ENCODE results near the gene SLC9A9.
"Not testable (repeated sequence)": the region's sequence is repeated elsewhere in the genome, so short reads cannot be mapped to it uniquely, and the experiment has no call there.

The SLC9A9 gene

DNA sequence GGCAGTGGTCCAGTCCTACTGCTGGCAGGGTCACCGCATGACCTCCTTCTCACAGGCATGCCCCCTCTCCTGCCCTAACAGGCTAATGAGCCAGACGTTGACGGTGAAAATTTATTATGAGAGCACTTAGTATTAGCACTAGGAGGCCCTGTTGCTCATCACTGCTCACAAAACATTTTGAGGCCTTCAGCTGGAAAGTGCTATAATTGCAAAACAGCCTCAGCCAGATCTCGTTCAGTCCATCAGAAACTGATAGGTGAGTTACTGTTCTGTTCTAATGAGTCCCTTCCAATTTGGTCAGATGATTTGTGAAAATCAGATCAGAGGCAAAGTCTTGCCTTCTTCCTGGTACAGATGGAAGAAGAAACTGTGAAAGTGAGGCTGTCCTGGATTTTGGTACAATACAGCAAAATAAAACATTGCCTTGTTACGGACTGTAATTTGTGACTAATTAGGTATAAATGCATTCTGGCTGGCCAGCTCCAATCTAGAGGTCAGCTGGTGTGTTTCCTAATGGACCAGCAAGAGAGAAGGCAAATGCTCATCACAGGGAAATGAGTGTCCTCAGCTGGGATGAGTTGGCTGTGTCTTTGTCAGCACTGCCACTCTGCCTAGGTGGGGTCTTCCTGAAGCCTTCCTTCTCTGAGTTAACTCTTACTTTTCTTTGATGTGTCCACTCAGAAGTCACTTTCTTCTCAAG lies 411.9 kb downstream of the SLC9A9 start:
- TF ChIP-seq, protein P1, sequence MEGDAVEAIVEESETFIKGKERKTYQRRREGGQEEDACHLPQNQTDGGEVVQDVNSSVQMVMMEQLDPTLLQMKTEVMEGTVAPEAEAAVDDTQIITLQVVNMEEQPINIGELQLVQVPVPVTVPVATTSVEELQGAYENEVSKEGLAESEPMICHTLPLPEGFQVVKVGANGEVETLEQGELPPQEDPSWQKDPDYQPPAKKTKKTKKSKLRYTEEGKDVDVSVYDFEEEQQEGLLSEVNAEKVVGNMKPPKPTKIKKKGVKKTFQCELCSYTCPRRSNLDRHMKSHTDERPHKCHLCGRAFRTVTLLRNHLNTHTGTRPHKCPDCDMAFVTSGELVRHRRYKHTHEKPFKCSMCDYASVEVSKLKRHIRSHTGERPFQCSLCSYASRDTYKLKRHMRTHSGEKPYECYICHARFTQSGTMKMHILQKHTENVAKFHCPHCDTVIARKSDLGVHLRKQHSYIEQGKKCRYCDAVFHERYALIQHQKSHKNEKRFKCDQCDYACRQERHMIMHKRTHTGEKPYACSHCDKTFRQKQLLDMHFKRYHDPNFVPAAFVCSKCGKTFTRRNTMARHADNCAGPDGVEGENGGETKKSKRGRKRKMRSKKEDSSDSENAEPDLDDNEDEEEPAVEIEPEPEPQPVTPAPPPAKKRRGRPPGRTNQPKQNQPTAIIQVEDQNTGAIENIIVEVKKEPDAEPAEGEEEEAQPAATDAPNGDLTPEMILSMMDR (IDR thresholded peaks at IDR 0.05; ENCODE audit: insufficient read depth, low read depth, low read length, missing control alignments), result no peak
- H3K4me3 ChIP-seq (ENCODE audit: low read length), result no peak overlapping the region
- no peak for DNase-seq (ENCODE audit: low read depth)

DNA sequence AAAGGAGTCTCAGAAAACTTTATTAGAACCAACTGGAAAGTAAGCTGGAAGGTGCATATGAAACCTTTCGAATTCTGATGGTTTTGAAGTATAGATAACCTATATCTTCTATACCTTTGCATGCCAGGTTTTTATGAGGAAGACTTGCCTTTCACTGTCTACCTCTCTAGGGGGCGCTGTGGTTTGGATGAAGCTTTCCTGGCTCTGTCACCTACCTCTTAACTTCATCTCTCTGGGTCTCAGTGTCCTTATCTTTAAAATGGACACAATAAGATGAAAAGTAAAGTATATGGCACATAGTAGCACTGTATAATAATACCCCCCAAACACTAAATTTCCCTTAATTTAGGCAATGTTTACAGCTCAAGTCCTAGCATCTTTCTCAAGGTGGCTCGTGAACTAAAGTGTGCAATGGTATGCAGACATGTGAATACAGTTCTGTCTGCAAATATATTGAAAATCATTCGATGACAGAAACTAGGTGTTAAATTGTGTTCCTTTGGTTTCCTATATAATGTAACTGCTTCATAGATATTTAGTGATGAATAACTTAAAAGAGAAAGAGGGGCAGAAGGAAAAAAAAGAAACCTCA lies 414.4 kb downstream of the SLC9A9 start:
- TF ChIP-seq, protein P1 (IDR thresholded peaks at IDR 0.05; ENCODE audit: insufficient read depth, low read depth, low read length, missing control alignments), result peak; percentile 52

DNA sequence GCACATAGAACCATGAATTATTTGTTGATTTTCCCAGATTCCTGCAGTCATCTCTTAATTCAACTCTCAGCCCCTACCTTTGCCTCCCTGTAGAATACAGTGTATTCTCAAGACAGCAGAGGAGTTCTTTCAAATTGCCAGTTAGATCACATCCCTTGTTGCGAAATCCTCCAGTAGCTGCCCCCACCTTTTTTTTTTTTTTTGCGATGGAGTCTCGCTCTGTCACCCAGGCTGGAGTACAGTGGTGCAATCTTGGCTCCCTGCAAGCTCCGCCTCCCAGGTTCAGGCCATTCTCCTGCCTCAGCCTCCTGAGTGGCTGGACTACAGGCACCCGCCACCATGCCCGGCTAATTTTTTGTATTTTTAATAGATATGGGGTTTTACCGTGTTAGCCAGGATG lies 417.0 kb downstream of the SLC9A9 start:
- H3K4me3 ChIP-seq (ENCODE audit: low read length), result not testable (repeated sequence)
- peak; percentile 48 for DNase-seq (ENCODE audit: low read depth)

More for the DNA sequence above, 414.4 kb downstream of the SLC9A9 start:
- peak; percentile 35 for DNase-seq (ENCODE audit: low read depth)
- H3K4me3 ChIP-seq (ENCODE audit: low read length), result no peak overlapping the region

DNA sequence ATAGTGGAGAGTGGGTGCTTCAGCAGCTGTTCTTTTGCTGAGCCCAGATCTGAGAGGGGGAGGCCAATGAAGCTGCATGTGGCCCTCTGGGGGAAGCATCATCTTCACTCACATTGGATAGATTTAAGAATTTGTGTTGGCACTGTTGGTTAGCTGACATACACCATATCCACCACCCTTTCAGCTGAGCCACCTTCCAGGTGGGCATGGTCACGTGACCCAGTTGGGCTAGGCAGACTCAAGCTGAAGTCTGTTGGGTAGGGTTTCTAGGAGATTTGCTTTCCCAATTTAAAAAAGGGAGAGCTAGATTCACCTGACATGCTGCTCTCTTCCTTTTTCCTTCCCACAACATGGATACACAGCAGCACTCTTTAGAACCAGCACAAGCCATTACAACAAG lies 417.7 kb downstream of the SLC9A9 start:
- TF ChIP-seq, protein P1 (IDR thresholded peaks at IDR 0.05; ENCODE audit: insufficient read depth, low read depth, low read length, missing control alignments), result no peak
- H3K4me3 ChIP-seq (ENCODE audit: low read length), result no peak overlapping the region
- no peak for DNase-seq (ENCODE audit: low read depth)

DNA sequence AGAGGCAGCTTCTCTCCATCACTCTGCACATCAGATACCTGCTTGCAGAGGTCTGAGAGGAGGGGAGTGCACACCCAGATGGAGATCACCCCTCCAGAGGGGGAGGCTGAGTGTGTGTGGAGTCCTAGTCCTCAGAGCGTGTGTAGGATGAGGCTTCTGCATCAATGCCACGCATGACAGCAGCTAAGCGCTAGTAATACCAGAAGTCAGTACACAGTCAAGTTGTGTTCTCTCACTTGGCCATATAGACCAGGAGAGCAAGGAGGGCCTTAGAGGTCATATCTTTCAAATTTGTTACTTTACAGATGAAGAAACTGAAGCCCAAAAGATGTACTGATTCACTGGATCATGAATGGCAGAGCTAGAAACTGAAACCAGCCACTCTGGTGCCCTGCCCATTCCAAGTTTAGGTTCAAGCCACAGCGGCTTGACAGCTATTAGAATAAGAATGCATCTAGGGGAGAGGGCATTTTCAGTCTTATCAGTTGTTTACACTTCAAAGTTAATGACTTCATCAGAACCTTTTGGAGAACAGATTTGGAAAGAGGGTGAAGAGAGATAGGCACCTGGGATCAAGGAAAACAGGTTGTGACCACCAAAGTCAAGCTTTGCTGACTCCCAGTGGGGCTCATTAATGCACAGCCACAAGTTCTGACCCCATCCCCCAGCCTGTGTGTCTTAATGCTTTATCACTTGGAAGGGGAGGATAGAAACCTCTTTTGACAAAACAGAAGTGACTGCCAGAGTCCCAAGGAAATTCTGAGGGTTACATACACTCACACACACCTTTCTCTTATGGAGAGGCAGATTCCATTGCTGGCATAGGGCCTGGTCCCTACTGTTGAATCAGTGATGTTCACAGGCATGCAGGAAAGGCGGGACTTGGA lies 418.4 kb downstream of the SLC9A9 start:
- TF ChIP-seq, protein P1 (IDR thresholded peaks at IDR 0.05; ENCODE audit: insufficient read depth, low read depth, low read length, missing control alignments), result no peak
- no peak for DNase-seq (ENCODE audit: low read depth)
- no peak overlapping the region for H3K4me3 ChIP-seq (ENCODE audit: low read length)

DNA sequence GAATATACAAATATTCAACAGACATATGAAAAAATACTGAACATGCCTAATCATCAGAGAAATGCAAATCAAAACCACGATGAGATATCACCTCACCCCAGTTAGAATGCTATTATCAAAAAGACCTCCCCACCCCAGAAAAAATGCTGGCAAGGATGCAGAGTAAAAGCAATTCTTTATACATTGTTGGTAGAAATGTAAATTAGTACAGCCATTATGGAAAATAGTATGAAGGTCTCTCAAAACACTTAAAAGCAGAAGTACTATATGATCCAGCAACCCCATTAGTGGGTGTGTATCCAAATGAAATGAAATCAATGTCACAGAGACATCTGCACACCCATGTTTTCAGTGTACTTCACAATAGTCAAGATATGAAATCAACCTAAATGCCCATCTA lies 420.0 kb downstream of the SLC9A9 start:
- TF ChIP-seq, protein P1 (IDR thresholded peaks at IDR 0.05; ENCODE audit: insufficient read depth, low read depth, low read length, missing control alignments), result no peak
- H3K4me3 ChIP-seq (ENCODE audit: low read length), result no peak overlapping the region
- no peak for DNase-seq (ENCODE audit: low read depth)

DNA sequence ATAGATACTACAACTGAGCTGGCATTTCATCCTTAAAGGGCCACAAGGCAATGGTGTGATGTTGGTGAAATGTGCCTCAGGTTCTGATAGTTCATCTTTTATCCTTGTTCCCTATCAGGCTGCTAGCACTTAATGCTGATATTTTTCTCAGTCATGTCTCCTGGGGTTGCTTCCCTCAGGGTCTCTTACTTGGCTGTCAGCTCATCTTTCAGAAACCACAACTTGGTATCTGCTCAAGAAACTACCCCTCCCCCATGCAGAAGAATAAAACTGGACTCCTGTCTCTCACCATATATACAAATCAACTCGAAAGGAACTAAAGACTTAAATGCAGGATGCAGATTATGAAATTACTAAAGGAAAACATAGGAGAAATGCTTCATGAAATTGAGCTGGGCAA lies 420.6 kb downstream of the SLC9A9 start:
- DNase-seq (ENCODE audit: low read depth), result no peak
- H3K4me3 ChIP-seq (ENCODE audit: low read length), result no peak overlapping the region
- TF ChIP-seq, protein P1 (IDR thresholded peaks at IDR 0.05; ENCODE audit: insufficient read depth, low read depth, low read length, missing control alignments), result no peak

All from epithelial cell of esophagus (primary cell).